CD4-positive, alpha-beta T cell treated with Interleukin-15 for 1 hour (primary cell): ENCODE results near the gene HAUS2.

ENCODE experiments used
- DNase-seq: peaks from one replicate; pipeline ENCODE4 v3.0.0-alpha.2; 2020

HAUS2 gene

GRCh38 chr15:42611532-42611931, 62.9 kb downstream of the HAUS2 start:
- no peak for DNase-seq

- DNase-seq, result no peak
Observed at GRCh38 chr15:42612367-42612912, 63.8 kb downstream of the HAUS2 start.

GRCh38 chr15:42616107-42616506, 67.5 kb downstream of the HAUS2 start:
- no peak for DNase-seq
